HG03342 (cell line): ENCODE data around the gene HDAC11.
A peak's percentile ranks its signal among the peaks of the same experiment; 100 is the strongest.
"Not testable (repeated sequence)": the region's sequence is repeated elsewhere in the genome, so short reads cannot be mapped to it uniquely, and the experiment has no call there.

ENCODE experiments used
- ATAC-seq: cut with Tn5 transposase; IDR thresholded peaks from one replicate; pipeline ENCODE4 v1.9.1; 2021; ENCODE audit warnings: mild to moderate bottlenecking, moderate library complexity; ENCODE audit not compliant: unreplicated experiment

HDAC11 gene

GRCh38 chr3:13492976-13493866 is 13.1 kb downstream of the HDAC11 start:
- no peak for ATAC-seq

GRCh38 chr3:13493867-13494441 is 13.8 kb downstream of the HDAC11 start:
- ATAC-seq: no peak

- no peak for ATAC-seq
Measured at GRCh38 chr3:13494463-13495350, 14.6 kb downstream of the HDAC11 start.

GRCh38 chr3:13495351-13495813 is 15.3 kb downstream of the HDAC11 start:
- ATAC-seq: no peak

GRCh38 chr3:13495921-13496723 is 16.0 kb downstream of the HDAC11 start:
- ATAC-seq: peak; percentile 81

GRCh38 chr3:13496879-13497278 is 16.8 kb downstream of the HDAC11 start:
- ATAC-seq: no peak

- no peak for ATAC-seq
Measured at GRCh38 chr3:13497386-13497785, 17.3 kb downstream of the HDAC11 start.

GRCh38 chr3:13498354-13499060 is 18.4 kb downstream of the HDAC11 start:
- ATAC-seq: no peak

- ATAC-seq: not testable (repeated sequence)
Measured at GRCh38 chr3:13499246-13499645, 19.1 kb downstream of the HDAC11 start.

- ATAC-seq: no peak
Measured at GRCh38 chr3:13500133-13500885, 20.2 kb downstream of the HDAC11 start.

- ATAC-seq: no peak
Measured at GRCh38 chr3:13501056-13501455, 20.9 kb downstream of the HDAC11 start.

GRCh38 chr3:13501521-13501920 is 21.4 kb downstream of the HDAC11 start:
- no peak for ATAC-seq

- no peak for ATAC-seq
Measured at GRCh38 chr3:13501958-13502790, 22.1 kb downstream of the HDAC11 start.

- ATAC-seq: no peak
Measured at GRCh38 chr3:13502791-13503060, 22.6 kb downstream of the HDAC11 start.

GRCh38 chr3:13504161-13504831 is 24.2 kb downstream of the HDAC11 start:
- ATAC-seq: no peak

- no peak for ATAC-seq
Measured at GRCh38 chr3:13505147-13506130, 25.3 kb downstream of the HDAC11 start.

GRCh38 chr3:13506239-13506638 is 26.1 kb downstream of the HDAC11 start:
- no peak for ATAC-seq
